Urothelium cell line (cell line): ENCODE measurements around the gene KRT86.
"Not testable (repeated sequence)": the region's sequence is repeated elsewhere in the genome, so short reads cannot be mapped to it uniquely, and the experiment has no call there.

ENCODE experiments used
- DNase-seq: peaks from one replicate; pipeline ENCODE4 v3.0.0; 2011; ENCODE audit warnings: low spot score, mixed read lengths
- FAIRE-seq: peaks from 2 replicates; lab custom pipeline; 2011; peaks lifted over from hg19 to GRCh38; lab: Jason Lieb, UNC

Gene KRT86

DNA sequence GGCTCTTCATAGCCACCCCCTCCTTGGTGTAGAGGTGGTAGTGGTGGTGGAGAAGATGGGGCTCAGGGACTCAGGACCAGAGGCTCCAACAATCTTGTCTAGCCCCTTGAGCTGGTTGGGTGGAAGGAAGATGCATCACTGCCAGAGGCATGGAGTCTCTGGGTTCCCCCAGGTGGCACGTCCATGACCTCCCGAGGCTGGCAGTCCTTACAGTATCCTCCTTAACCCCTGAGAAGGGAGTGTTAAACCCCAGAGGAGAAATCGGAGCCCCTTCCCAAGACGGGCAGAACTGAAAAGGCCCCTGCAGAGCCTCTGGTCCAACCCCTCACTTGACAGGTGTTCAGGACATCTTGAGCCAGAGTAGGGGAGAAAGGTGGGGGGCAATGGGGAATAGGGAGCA is 37.6 kb downstream of the KRT86 start:
- FAIRE-seq (no peak), DNase-seq (no peak)

DNA sequence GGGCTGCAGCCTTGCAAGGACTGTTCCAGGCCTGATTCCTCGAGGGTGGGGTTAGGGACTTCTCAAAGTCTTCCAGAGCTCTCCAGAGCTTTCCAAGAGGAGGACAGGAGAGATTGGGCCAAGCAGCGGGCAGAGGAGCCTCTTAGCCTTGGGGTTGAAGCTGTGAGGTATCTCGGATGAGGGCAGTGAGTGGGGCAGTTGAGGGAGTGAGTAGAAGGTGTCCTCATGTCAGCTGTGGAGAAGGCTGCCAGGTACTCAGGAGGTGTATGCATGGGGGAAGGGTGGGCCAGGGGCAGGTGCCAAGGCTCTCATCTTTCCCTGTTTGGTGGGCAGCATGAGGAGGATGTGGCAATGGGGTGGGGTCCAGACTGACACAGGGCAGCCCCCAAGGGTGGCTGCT is 39.0 kb downstream of the KRT86 start:
- no peak for FAIRE-seq

DNA sequence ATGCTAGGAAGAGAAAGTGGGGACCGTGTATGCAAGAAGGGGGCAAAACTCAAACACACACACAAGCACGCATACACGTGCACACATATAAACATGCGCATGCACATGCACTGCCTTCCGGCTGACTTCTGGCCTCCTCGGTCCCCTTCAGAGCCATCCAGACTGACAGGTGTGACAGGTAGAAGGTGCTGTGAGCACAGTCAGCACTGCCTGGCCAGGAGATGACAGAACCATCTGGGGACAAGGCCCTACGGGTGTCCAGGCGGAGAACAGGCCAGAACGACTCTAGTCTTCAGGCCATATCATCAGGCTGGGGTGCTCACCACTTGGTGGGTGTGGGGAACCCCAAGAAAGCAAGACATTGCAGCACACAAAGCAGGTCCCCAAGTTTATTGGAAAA is 39.5 kb downstream of the KRT86 start:
- no peak for DNase-seq
- no peak for FAIRE-seq

More for the DNA sequence above, 39.0 kb downstream of the KRT86 start:
- DNase-seq, result no peak

GRCh38 chr12:52314511-52314910 is 40.1 kb downstream of the KRT86 start:
- no peak for FAIRE-seq

DNA sequence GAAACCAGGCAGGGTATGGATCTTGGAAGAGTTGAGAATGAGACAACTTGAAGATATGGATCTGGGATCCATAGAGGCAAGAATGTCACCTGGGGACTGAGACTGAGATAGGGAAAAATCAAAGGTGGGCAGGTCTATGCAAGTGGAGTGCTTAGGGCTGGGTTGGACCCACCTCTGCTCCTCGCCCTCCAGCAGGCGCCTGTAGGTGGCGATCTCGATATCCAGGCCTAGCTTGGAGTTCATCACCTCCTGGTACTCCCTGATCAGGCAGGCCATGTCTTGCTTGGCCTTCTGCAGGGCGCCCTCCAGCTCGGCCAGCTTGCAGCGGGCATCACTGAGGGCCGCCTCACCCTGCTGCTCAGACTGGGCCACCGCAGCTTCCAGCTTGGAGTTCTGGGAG is 41.3 kb downstream of the KRT86 start:
- DNase-seq, FAIRE-seq: not testable (repeated sequence)

More at GRCh38 chr12:52314511-52314910, 40.1 kb downstream of the KRT86 start:
- DNase-seq, result no peak

DNA sequence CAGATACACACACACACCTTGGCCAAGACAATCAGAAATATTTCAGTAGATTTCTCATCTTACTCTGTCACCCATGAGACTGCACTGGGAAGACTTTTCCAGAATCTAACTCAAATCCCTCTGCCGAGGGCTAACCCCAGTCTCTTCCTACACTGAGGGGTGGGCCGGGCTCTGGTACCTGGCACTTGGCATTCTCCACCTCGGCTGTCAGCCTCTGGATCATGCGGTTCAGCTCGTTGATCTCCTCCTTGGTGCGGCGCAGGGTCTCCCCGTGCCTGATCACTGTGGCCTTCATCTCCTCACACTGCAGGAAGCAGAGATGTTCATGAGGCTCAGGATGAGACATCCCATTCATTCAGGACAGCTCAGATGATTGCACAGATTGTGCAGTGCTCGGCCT is 41.8 kb downstream of the KRT86 start:
- no peak for FAIRE-seq

DNA sequence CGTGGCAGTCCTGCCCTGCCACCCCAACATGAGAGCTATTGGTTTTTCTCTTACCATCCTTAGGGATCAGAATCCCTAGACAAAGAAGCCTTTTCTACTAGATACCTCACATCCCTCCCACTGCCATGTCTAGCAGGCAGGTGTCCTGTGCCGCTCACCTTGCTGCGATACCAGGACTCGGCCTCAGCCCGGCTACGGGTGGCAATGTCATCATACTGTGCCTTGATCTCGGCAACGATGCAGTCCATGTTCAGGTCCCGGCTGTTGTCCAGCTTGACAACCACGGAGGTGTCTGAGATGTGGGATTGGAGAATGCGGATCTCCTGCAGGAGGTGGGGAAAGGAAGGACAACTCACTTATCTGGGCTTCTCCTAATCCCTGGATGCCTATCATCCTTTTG is 42.3 kb downstream of the KRT86 start:
- no peak for DNase-seq
- FAIRE-seq, result no peak

More for the DNA sequence above, 41.8 kb downstream of the KRT86 start:
- DNase-seq, result no peak

DNA sequence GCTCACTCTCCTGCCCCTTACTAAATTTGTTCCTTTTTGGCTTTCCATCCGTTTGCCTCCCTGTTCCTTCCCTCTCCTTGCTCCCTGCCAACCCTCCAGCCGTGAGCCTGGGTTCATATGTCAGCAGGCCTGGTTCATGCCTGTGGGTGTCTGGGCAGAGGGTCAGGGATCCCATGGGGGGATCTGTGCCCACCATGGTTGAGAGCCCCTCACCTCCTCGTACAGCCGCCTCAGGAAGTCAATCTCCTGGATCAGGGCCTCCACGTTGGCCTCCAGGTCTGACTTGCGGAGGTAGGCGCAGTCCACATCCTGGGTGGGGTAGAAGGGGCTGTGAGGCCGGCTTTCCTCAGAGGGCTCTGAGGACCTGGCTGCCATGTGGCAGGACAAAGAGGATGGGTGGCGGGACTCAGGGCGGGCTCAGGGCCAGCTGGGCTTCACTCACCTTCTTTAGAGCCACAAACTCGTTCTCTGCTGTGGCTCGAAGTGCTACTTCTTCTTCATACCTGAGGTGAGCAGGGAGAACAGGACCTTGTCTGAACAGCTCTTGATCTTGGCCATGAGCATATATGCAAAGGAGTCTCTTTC is 43.1 kb downstream of the KRT86 start:
- no peak for DNase-seq
- FAIRE-seq, result no peak

DNA sequence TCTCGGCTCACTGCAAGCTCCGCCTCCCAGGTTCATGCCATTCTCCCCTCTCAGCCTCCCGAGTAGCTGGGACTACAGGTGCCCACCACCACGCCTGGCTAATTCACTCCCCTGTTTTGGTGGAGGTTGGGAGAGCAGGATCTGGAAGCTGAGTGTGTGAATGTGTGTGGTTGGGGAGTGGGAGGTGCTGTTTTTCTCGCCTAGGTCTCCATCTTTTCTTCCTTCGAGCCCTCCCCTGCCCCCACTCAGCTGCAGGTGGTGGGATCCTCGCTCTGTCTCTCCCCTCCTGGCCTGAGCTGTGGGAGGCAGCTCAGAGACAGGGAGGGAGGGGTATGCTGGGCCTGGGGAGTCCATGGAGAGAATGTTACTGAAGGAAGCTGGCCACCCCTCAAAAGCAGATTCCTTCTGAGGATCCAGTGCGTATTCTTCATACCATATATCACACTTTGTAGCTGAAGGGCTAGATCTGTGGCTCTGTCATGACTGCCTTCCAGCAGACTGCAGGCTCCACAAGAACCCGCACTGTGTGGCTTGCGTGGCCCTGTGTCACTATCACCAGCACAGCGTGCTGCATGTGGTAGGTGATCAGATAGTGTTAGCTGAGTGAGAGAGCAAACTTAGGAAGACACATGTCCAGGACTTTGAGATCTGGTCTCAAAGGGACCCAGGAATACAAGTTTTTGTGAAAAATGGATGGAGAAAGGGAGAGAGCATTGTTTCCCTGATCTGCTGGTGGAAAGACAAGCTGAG is 44.0 kb downstream of the KRT86 start:
- FAIRE-seq (no peak), DNase-seq (no peak)

DNA sequence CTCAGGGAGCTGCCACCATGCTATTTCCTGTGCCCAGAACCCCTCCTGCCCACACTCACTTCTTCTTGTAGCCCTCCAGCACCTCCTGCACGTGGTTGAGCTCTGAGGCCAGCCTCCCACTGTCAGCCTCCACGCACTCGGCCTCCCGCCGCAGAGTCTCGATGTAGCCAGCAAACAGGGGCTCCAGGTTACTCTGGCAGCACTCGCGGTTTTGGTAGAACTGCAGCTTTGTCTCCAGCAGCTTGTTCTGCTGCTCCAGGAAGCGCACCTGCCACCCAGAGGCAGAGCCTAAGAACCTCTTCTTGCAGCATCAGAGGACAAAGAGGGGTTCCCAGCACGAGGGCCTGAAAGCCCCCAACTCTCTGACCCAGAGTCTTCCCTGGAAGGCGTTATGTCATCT is 44.7 kb downstream of the KRT86 start:
- no peak for DNase-seq
- no peak for FAIRE-seq

- no peak for DNase-seq
- FAIRE-seq, result no peak
Observed at GRCh38 chr12:52320784-52321400, 46.4 kb downstream of the KRT86 start, which contains the start of gene KRT83. TSS of gene KRT83 (minus strand) at chr12:52321398. CDS start at chr12:52321335, 63 bp downstream.

DNA sequence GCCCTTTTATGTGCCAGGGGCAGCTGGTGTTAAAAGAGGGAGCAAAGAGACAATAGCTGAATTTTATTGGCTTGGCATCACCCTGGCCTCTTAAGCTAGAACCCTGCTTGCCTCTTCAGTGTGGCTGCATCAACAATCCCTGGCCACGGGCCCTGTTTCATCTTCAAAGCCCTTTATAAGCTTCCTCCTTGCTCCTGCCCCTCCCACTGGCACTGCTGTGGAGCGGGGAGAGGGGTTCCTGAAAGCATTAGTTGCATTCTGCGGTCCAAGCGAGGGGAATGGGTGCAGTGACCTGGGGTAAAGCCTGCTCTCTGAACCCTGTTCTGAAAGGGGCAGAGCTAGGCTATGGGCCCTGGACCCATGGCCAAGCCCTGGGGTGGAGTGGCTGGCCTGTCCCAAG is 47.0 kb downstream of the KRT86 start:
- DNase-seq (no peak), FAIRE-seq (no peak)

- FAIRE-seq (no peak), DNase-seq (no peak)
Observed at GRCh38 chr12:52322069-52322468, 47.6 kb downstream of the KRT86 start.

GRCh38 chr12:52323001-52323400 is 48.6 kb downstream of the KRT86 start:
- FAIRE-seq, result no peak

DNA sequence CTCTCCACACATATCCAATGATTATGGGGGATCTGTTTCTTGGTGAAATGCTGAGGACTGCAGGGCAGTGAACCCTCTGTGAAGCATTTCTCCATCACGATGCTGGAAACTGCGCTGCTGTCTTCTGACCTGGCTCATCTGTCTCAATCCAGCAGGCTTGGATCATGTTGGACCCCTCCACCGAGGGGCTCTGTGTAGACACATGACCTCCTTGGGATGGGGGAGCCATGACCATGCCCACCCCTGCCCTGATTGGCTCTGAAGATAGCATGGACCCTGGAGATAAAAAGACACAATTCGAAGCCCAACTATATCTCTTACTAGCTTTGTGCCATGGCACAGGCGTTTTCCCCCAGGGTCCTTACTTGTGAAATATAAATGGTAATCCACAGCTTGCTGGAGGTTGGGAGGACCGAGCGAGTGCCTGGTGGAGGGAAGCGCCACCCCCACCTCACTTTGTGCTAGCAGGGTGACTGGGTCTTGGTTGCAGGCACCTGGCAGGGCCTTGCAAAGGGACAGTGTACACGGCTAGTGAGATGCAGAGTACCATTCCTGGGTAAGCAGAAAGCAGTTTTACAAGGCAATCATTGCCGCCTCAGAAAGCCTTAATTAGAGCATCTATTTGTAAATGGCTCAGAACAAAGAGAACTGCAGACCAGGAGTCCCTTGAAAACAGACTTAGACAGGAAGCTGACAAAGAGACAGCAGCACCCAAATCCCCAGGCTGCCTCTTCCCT is 49.1 kb downstream of the KRT86 start:
- FAIRE-seq (no peak), DNase-seq (no peak)

More at GRCh38 chr12:52323001-52323400, 48.6 kb downstream of the KRT86 start:
- no peak for DNase-seq

DNA sequence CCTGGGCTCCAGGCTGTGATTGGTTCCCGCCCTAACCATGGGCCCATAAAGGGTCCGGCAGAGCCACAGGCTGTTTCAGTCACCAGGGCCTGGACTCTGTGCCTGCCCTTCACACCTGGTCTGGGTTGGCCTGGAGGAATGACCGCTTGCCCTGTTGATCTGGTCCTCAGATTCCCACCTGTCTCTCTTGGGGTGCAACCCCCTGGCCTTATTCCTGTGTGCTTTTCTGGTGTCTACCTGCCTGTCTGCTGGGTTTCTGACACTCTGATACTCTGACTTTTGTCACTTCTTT is 49.7 kb downstream of the KRT86 start:
- FAIRE-seq (no peak), DNase-seq (no peak)

- no peak for FAIRE-seq
- peak; percentile 98 for DNase-seq
Observed at GRCh38 chr12:52327052-52327829, 52.8 kb downstream of the KRT86 start.

DNA sequence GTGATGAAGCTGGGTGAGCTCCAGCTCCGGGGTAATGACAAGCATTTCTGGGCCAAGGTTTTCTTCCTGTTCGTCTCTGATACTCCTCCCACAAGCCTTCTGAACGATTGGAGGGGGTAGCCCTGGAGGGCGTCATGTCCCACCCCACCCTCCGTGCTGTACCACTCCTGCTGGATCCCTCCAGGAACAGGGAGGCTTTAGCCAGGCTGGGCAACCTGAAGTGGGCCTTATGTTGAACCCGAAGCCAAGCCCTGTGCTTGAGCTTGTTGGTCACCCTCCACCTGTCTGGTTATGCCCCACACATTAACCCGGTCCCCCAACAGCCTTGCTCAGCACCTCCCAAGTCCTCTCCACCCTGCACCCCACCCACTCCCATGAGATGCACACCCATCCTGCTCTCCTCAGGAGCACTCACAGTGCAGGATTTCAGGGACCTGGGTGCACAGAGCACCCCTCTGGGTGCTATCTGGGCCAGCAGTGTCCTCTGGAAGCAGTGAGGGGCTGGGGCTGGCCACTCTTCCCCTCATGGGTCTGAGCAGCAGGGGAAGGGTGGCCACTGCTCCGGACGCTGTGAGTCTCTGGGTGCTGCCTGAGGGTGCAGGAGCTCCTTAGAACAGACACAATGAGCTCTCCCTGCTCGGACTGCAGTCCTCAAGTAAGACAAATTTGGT is 53.5 kb downstream of the KRT86 start:
- FAIRE-seq, result no peak

DNA sequence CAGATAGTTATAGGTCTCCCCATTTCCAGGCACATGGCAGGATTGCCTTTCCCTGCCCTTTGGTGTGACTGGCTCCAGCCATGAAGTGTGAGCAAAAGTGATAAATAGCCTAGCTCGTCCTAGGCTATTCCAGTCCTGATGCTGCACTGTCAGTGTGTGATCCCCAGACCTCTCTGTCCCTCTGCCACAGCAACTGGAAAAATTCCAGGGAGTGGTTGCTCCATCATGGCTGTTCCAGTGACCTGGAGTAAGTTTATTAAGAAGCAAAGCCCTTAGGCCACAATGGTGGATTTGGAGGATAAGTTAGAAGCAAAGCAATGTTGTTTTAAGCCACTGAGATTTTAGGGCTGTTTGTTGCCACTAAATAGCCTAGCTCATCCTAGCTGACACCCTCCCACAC is 56.6 kb downstream of the KRT86 start:
- DNase-seq (no peak), FAIRE-seq (no peak)

More for the DNA sequence above, 53.5 kb downstream of the KRT86 start:
- DNase-seq, result no peak

DNA sequence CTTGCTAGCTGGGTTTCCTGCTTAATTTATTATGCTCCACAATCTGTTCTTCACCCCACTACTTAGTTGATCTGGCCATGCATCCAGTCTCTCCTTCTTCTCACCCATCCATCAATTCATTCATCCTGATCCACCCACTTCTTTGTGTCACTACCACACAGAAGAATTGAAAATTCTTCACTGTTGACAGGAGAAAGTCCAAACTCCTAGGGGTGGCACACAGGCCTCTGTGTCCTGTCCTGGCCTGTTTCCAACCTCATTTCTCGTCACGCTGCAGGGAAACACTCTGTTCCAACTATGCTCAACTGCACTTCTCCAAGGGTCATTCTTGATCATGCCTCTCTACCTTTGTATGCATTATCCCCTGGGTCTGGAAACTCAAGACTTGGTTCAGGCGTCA is 57.4 kb downstream of the KRT86 start:
- FAIRE-seq, result no peak
- DNase-seq, result no peak
